ENCODE measurements around the gene ALDH3B1.

DNA sequence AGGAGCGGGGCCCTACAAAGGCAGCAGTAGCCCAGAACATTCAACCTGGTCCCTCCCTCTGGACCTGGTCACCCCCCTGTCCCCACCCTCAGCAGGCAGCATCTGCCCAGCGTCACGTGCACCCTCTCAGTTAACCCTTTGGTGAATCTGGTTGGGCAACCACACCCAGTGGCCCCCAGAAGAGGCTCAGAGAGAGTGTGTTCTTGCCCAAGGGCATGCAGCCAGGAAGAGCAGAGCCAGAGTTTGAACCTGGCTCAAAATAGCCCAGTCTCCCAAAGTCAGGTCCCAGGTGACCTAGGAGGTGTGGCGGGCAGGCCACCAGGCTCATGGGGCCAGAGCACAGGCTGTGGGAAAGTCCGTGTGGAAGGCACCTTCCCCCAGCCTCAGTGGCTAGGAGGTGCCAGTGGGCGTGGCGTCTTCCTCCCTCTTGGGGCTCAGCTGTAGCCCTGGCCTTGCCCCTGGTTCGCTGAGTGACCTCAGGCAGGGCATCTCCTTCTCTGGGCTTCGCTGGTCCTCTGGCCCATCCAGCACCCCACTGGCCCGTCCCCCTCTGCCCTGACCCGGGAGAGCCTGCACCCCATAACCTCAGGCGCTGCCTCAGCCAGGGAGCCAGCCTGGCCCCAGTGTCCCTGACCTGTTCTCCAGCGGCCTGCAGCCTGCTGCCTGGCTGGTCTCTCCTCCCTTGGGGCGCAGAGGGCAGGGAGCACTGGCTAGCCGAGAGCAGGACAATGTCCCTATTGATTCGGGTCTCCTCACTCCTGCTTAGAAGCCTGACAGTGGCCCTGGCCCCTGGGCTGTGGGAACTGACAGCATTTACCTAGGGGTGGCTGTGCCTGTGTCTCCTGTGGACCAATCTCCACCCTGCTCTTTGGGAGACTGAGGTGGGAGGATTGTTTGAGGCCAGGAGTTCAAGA, 7.0 kb downstream of the ALDH3B1 start:
- TF ChIP-seq POLR2AphosphoS5 (IDR thresholded peaks at IDR 0.05; ENCODE audit: borderline replicate concordance, low read depth, low read length), result no peak
- TF ChIP-seq EZH2 (IDR thresholded peaks at IDR 0.05), result no peak

Data from SK-N-MC (cell line).